ENCODE measurements around the gene HLCS.

GRCh38 chr21:36848730-36849274 lies 117.7 kb downstream of the HLCS start:
- TF ChIP-seq POLR2A (IDR thresholded peaks at IDR 0.05) (no peak), CTCF (IDR thresholded peaks at IDR 0.05) (no peak), POLR2AphosphoS5 (IDR thresholded peaks at IDR 0.05) (no peak)
